Measurements from ENCODE around the gene PIN4.
"Not testable (repeated sequence)": the region's sequence is repeated elsewhere in the genome, so short reads cannot be mapped to it uniquely, and the experiment has no call there.

Gene PIN4

DNA sequence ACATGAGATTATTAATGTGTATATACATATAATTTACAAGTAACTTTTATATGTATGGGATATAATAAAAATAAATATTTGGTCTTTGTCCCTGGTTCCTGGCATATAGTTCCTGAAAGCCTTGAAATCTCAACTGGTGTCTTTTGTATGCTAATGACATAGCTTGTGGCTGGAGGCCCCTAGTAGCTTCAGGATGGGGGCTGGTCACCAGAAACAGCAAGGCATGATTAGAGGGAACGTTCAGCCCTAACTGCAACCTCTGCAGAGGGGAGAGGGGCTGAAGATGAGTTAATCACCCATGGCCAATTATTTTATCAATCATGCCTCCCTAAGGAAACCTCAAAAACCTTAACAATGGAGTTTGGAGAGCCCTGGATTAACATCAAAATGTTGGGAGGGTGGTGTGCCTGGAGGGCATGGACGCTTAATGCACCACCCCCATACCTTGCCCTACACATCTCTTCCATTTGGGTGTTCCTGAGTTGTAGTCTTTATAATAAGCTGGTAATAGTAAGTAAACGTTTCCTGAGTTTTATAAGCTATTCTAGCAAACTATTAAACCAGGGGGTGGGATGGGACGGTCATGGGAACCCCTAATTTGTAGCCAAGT, 21.3 kb downstream of the PIN4 start:
- DNase-seq: no peak

GRCh38 chrX:72203421-72203820, 21.9 kb downstream of the PIN4 start:
- DNase-seq: no peak

- no peak for DNase-seq
Measured at GRCh38 chrX:72205706-72206105, 24.1 kb downstream of the PIN4 start.

DNA sequence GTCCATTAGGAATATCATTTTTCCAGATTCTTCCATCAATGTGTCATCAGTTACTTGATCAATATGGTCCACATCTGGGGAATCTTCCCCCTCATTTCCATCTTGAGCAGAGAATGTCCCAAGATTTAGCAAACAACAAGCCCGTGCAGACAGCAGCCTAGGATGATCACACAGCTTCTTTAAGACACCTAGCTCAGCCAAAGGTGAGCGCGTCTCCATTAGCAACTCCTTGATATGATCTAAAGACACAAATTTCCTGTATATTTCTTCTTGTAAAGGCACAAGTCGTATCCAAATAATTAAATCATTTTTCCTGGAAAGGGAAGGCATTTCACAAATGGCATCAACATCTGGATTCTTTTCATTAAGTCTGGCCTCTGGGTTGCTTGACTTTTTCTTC, 25.8 kb downstream of the PIN4 start:
- no peak for DNase-seq

DNA sequence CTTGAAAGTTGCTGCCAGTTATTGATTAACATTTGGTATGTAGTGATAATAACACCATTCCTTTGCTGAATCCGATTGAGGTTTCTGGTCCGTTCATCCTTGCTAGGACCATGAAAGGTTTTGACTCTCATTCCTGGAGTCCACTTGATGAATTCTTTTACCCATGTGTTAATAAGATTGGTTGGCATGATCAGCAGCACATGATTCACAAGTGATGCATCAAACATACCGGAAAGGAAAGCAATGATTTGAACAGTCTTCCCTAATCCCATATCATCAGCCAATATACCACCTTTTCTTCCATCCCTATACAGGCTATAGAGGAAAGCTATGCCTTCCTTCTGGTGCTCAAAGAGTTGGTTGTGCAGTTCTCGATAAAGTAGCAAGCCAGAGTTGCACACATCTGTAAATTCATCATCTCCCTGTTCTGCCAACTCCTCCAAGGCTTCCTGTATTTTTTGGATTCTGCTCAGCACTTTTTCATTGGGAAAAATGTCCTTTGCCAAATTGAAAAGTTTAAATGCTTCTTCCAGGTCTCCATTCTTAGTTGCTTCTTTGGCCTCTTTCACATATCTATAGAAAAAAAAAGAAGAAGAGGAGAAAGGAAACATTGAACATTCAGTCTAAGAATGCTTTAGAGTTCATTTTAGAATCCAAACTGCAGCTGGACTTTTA, 26.7 kb downstream of the PIN4 start:
- no peak for DNase-seq

DNA sequence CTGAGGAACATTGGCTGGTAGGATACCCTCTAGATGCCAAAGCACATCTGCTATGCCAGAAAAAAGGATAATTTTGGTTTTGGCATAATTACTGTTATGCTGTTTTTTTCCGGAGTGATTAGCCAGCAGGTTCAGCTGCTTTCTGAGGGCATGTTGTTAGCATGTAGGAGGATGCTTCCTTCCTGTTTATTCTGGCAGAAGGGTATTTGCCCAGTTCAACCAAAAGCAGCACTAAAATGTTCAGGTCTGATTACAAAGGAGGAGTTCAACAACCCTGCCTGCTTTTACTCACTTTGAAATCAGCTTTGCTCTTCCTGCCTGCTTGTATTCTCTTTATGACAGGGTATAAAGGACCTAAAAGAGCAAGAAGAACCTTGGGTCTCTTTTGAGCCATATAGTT, 35.4 kb downstream of the PIN4 start:
- DNase-seq: no peak

- not testable (repeated sequence) for DNase-seq
Measured at GRCh38 chrX:72220375-72220774, 38.8 kb downstream of the PIN4 start.

GRCh38 chrX:72230290-72230689, 48.7 kb downstream of the PIN4 start:
- DNase-seq: no peak

- no peak for DNase-seq
Measured at GRCh38 chrX:72236841-72237240, 55.3 kb downstream of the PIN4 start.

DNA sequence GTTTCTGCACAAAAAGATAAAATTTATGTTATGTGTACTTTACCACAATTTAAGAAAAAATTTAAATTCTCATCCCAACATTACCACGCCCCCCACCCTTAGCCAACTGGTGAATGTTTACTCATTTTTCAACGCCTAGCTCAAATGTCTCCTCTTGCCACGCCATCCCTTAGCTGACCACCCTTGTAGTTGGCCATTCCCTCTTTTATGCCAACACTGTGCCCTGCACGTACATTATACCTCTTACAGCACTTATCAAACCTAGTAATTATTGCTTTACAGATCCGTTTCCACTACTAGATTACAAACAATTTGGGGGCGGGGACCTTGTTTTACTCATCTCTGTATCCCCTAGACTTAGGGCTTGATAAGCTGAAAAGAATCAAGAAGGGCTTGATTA, 56.6 kb downstream of the PIN4 start:
- DNase-seq: no peak

- peak; percentile 78 for DNase-seq
Measured at GRCh38 chrX:72238721-72239475, 57.3 kb downstream of the PIN4 start, which contains the start of gene ERCC6L. ERCC6L (minus strand) TSS chrX:72239027; CDS start chrX:72238911, 116 bp downstream.

GRCh38 chrX:72240976-72241375, 59.4 kb downstream of the PIN4 start:
- DNase-seq: no peak

GRCh38 chrX:72243472-72243871, 61.9 kb downstream of the PIN4 start:
- DNase-seq: no peak

- peak; percentile 37 for DNase-seq
Measured at GRCh38 chrX:72245461-72246089, 64.0 kb downstream of the PIN4 start.

GRCh38 chrX:72247206-72247942, 65.8 kb downstream of the PIN4 start:
- no peak for DNase-seq
